ENCODE data around the gene GLI3.

- TF ChIP-seq TAF1 (IDR thresholded peaks at IDR 0.05; ENCODE audit: borderline replicate concordance, low read depth, low read length) = no peak
- TF ChIP-seq POLR2A (IDR thresholded peaks at IDR 0.05; ENCODE audit: low read depth, low read length) = no peak
Measured at GRCh38 chr7:42170724-42171123, 66.3 kb downstream of the GLI3 start.

All from GM12892 (cell line).